OCI-LY1 (cell line): Measurements from ENCODE around the gene CCT2.

Experiments
- EZH2 ChIP-seq: fragments of 200-600 bp; sonication (generic), shearing (Covaris generic); IDR thresholded peaks from 2 replicates; pipeline ENCODE4 v1.8.0; 2017; ENCODE audit warnings: borderline replicate concordance, mixed run types, mild to moderate bottlenecking, antibody characterized with exemption, low read length, moderate library complexity, mixed read lengths
- TF ChIP-seq, protein P1 (sequence below): fragments of 200-600 bp; sonication (generic), shearing (Covaris generic); IDR thresholded peaks from 2 replicates; pipeline ENCODE4 v1.5.1; 2017; ENCODE audit warnings: mild to moderate bottlenecking, antibody characterized with exemption, low read length, moderate library complexity, mixed read lengths

DNA sequence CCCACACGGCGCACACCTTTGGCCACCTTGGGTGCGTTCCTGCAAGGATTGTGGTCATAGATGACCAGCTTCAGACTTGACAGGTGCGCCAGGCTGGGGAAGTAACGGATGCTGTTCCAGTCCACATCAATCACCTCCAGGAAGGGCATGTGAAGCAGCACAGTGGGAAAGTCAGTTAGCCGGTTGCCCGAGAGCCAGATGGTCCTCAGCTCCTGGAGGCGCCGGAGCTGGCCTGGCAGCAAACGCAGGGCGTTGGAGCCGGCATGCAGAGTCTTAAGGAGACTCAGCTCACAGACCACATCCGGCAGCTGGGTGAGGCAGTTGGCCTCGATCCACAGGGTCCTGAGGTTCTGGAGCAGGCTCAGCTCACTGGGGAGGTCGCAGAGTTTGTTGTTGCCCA is 24.9 kb downstream of the CCT2 start:
- TF ChIP-seq, protein P1, sequence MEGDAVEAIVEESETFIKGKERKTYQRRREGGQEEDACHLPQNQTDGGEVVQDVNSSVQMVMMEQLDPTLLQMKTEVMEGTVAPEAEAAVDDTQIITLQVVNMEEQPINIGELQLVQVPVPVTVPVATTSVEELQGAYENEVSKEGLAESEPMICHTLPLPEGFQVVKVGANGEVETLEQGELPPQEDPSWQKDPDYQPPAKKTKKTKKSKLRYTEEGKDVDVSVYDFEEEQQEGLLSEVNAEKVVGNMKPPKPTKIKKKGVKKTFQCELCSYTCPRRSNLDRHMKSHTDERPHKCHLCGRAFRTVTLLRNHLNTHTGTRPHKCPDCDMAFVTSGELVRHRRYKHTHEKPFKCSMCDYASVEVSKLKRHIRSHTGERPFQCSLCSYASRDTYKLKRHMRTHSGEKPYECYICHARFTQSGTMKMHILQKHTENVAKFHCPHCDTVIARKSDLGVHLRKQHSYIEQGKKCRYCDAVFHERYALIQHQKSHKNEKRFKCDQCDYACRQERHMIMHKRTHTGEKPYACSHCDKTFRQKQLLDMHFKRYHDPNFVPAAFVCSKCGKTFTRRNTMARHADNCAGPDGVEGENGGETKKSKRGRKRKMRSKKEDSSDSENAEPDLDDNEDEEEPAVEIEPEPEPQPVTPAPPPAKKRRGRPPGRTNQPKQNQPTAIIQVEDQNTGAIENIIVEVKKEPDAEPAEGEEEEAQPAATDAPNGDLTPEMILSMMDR = no peak
- TF ChIP-seq EZH2 = no peak
